Gastrocnemius medialis (tissue), 4 donors: ENCODE measurements around the gene XIRP1. TPM values are rescaled to one million over a fixed set of nuclear protein-coding genes. Genes with fewer than 3 reads are reported as not detected.

Experiments used
- ATAC-seq, 2 donors: fragments of 150-250 bp; one replicate each; pipeline ENCODE4 v1.9.1; 2016
- DNase-seq, 2 donors: peaks; one replicate each; pipeline ENCODE4 v3.0.0-alpha.2; 2019
- H3K27ac ChIP-seq, 4 donors: fragments of 200-600 bp; sonication (generic); 1 replicate in 1 of 4; 2 replicates in 3 of 4; pipeline ENCODE4 v1.5.1; 2016 to 2018; ENCODE audit warnings: mild to moderate bottlenecking in 2 of 4, moderate library complexity in 1 of 4
- H3K27me3 ChIP-seq, 3 donors: fragments of 200-600 bp; sonication (generic) in 2 of 3; 1 replicate in 1 of 3; 2 replicates in 2 of 3; pipeline versions ENCODE4 v1.5.1 to v1.6.0; 2016 to 2019; ENCODE audit warnings: mild to moderate bottlenecking in 1 of 3, moderate library complexity in 1 of 3
- H3K36me3 ChIP-seq, 2 donors: fragments of 200-600 bp; sonication (generic) in 1 of 2; one replicate each; pipeline ENCODE4 v1.5.1; 2017 to 2018
- H3K4me1 ChIP-seq, 2 donors: fragments of 200-600 bp; sonication (generic) in 1 of 2; one replicate each; pipeline ENCODE4 v1.5.1; 2016 to 2017; ENCODE audit warnings: mild to moderate bottlenecking in 2 of 2
- H3K4me3 ChIP-seq, 4 donors: fragments of 200-600 bp; sonication (generic) in 3 of 4; 1 replicate in 1 of 4; 2 replicates in 3 of 4; pipeline ENCODE4 v1.5.1; 2016 to 2019; ENCODE audit warnings: mild to moderate bottlenecking in 2 of 4
- H3K9me3 ChIP-seq, 3 donors: fragments of 200-600 bp; sonication (generic) in 2 of 3; 1 replicate in 1 of 3; 2 replicates in 2 of 3; pipeline ENCODE4 v1.5.1; 2016 to 2019
- CTCF ChIP-seq, 5 experiments: fragments of 450-650 bp in 3 of 5; fragments of 200-600 bp in 2 of 5; sonication (generic) in 2 of 5; IDR thresholded peaks in 4 of 5; conservative IDR thresholded peaks in 1 of 5; 1 replicate in 4 of 5; 2 replicates in 1 of 5; pipeline ENCODE4 v1.5.1; 2016 to 2019; ENCODE audit warnings: antibody characterized with exemption in 5 of 5, mild to moderate bottlenecking in 3 of 5, moderate library complexity in 3 of 5
- POLR2A ChIP-seq, 2 donors: fragments of 450-650 bp; IDR thresholded peaks; one replicate each; pipeline ENCODE4 v1.6.1; 2017; ENCODE audit warnings: antibody characterized with exemption in 2 of 2, mild to moderate bottlenecking in 2 of 2, moderate library complexity in 2 of 2
- in situ Hi-C, 4 donors: fragments of 200-750 bp; cut with MboI; loops; one replicate each; pipeline versions ENCODE4 v1.15.0 to v1.8.0; 2017; ENCODE audit warnings: low sequenced_read_pairs in 4 of 4
- intact Hi-C: fragments of 100-400 bp; cut with DNase I; formaldehyde crosslinking; loops from one replicate; pipeline ENCODE4 v1.15.1; 2023; ENCODE audit warnings: low total_unique reads
- total RNA-seq, 4 donors: library from RNA; depleted of rRNA; stranded (reverse); fragments of >200 nt; gene quantifications; one replicate each; pipeline versions ENCODE4 v1.1.0 to v1.2.3, GENCODE V29; 2016

XIRP1 gene
- total RNA-seq, 4 donors from 2014 or later: 52.4 to 329 (median 128) TPM

- H3K4me1 ChIP-seq: peaks cover 65 to 66% of the 10 kb centered on the region in 2 donors
- ATAC-seq (peak in 1 of 2 donors; percentile 22), DNase-seq (peak in 1 of 2 donors; percentile 60)
- H3K27me3 ChIP-seq: no peaks in the 10 kb centered on the region
- H3K9me3 ChIP-seq: no peaks in the 10 kb centered on the region
- TF ChIP-seq CTCF (IDR thresholded peaks at IDR 0.05 in 4 of 5, conservative IDR thresholded peaks at IDR 0.05 in 1 of 5) (no peak), POLR2A (IDR thresholded peaks at IDR 0.05) (no peak)
- H3K36me3 ChIP-seq: peaks cover 0 to 41% of the 10 kb centered on the region in 2 donors
- in situ Hi-C loops (loop anchor here in 1 of 4 donors (25.0 kb wide), 1 partner anchor 1278 kb away; the partner anchor contains the start of gene RPL14), intact Hi-C loops (loop anchor here (5.0 kb wide), 1 partner anchor 198 kb away; the partner anchor contains the start of gene SLC25A38)
- H3K4me3 ChIP-seq: no peak overlapping the region
- H3K27ac ChIP-seq: peak overlapping the region; percentile 86 to 100 (median 94)
Measured at GRCh38 chr3:39184081-39184967, 8.1 kb downstream of the XIRP1 start.

DNA sequence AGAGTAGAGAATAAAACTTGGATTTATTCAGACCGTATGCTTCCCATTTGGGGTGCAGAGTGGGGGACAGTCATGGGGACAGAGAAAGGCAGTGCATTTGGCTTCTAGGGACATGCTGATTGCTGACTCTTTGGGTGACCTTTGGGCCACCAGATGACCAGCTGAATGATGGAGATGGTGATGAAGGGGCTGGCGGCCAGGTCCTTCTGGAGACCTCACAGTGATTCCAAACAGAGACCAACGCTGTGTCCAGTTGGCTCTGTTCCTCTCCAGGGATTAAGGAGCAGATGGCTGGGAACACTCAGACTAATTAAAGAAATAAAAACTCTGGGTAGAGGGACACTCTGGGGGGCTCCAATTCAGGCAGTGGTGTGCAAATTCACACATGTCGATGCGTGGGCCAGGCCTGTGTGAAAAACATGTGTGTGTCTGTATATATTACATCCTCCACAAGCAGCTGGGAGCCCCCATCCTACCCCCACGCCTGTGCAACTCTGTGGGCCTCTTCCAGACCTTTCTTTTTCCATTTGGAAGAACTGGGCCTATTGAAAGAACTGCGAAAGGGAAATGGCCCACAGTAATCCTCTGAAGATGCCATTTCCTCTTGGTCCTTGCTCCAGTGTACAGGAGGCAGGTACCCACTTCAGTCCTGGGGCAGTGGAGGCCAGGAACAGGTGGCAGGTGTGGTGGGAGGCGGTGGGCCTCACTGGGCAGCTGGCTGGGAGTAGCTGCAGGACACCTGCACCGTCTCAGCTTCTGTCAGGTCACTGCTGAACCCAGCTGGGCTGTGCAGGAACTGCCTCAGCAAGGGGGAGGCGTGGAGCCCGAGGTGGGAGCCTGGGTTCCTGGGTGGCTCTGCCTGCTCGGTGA is 8.9 kb downstream of the XIRP1 start:
- intact Hi-C loops: loop anchor here (5.0 kb wide), 1 partner anchor 199 kb away; the partner anchor contains the start of gene SLC25A38
- H3K27me3 ChIP-seq: no peaks in the 10 kb centered on the region
- peaks cover 0 to 36% of the 10 kb centered on the region in 2 donors for H3K36me3 ChIP-seq
- in situ Hi-C loops: loop anchor here in 1 of 4 donors (25.0 kb wide), 1 partner anchor 1279 kb away; the partner anchor contains the start of gene RPL14
- no peaks in the 10 kb centered on the region for H3K9me3 ChIP-seq
- peaks cover 67% of the 10 kb centered on the region in 2 donors for H3K4me1 ChIP-seq
- no peak for ATAC-seq
- no peak overlapping the region for H3K4me3 ChIP-seq
- peak overlapping the region; percentile 86 to 100 (median 94) for H3K27ac ChIP-seq
- TF ChIP-seq POLR2A (IDR thresholded peaks at IDR 0.05): no peak
- no peak for TF ChIP-seq CTCF (IDR thresholded peaks at IDR 0.05 in 4 of 5, conservative IDR thresholded peaks at IDR 0.05 in 1 of 5)
- no peak for DNase-seq

GRCh38 chr3:39181408-39182335 is 10.7 kb downstream of the XIRP1 start:
- ATAC-seq (no peak), DNase-seq (no peak)
- in situ Hi-C loops (loop anchor here in 1 of 4 donors (25.0 kb wide), 1 partner anchor 1281 kb away; the partner anchor contains the start of gene RPL14), intact Hi-C loops (loop anchor here (5.0 kb wide), 1 partner anchor 201 kb away; the partner anchor contains the start of gene SLC25A38)
- Histone ChIP-seq H3K27ac (peak overlapping the region; percentile 86 to 100 (median 94)), H3K9me3 (no peaks in the 10 kb centered on the region), H3K27me3 (no peaks in the 10 kb centered on the region), H3K4me1 (peaks cover 56 to 60% of the 10 kb centered on the region in 2 donors), H3K36me3 (peaks cover 0 to 29% of the 10 kb centered on the region in 2 donors), H3K4me3 (peak overlapping the region; percentile 44 to 55 (median 47))
- TF ChIP-seq POLR2A (IDR thresholded peaks at IDR 0.05) (no peak), CTCF (IDR thresholded peaks at IDR 0.05 in 4 of 5, conservative IDR thresholded peaks at IDR 0.05 in 1 of 5) (no peak)
